Cardiac atrium fibroblast (primary cell): ENCODE data around the gene FBXL12. TPM values are rescaled to one million over a fixed set of nuclear protein-coding genes. Genes with fewer than 3 reads are reported as not detected.

ENCODE experiments used
- total RNA-seq: library from RNA; depleted of rRNA; stranded (reverse); fragments of >200 nt; gene quantifications from 2 replicates; pipeline ENCODE4 v1.2.3, GENCODE V29; 2015

Gene FBXL12
- total RNA-seq = 31.8 and 33.0 TPM in 2 replicates

GRCh38 chr19:9818734-9819595, at the start of gene FBXL12:
TSS of gene FBXL12 (minus strand) at chr19:9819079. CDS start at chr19:9818813, 266 bp downstream.

GRCh38 chr19:9834726-9835506, 16.0 kb upstream of the FBXL12 start, which contains the start of gene PIN1:
TSS of gene PIN1 (plus strand) at chr19:9835318. CDS start at chr19:9835345, 27 bp downstream.

GRCh38 chr19:9827289-9828238, 8.7 kb upstream of the FBXL12 start, which contains the start of gene UBL5:
TSS of gene UBL5 (plus strand) at chr19:9827918. CDS start at chr19:9828338, 420 bp downstream.

GRCh38 chr19:9768175-9769112, 50.4 kb downstream of the FBXL12 start, which contains the start of gene ZNF846:
TSS of gene ZNF846 (minus strand) at chr19:9768738. CDS start at chr19:9764950, 3,788 bp downstream.

Other genes starting within 250 kb of the FBXL12 start
- 17.7 and 27.9 TPM in 2 replicates for gene ZNF121, start 234.6 kb downstream of the FBXL12 start, total RNA-seq
- gene ZNF561, start 197.8 kb downstream of the FBXL12 start, total RNA-seq = 19.3 and 20.6 TPM in 2 replicates
- gene ZNF562, start 144.0 kb downstream of the FBXL12 start, total RNA-seq = 25.3 and 29.2 TPM in 2 replicates
- gene ZNF846, start 50.3 kb downstream of the FBXL12 start, total RNA-seq = 2.3 and 8.3 TPM in 2 replicates
- 563 and 930 TPM in 2 replicates for gene UBL5, start 8.8 kb upstream of the FBXL12 start, total RNA-seq
- gene PIN1, start 16.2 kb upstream of the FBXL12 start, total RNA-seq = 88.3 and 124 TPM in 2 replicates
- gene OLFM2, start 117.4 kb upstream of the FBXL12 start, total RNA-seq = 12.0 and 53.4 TPM in 2 replicates
- gene COL5A3, start 191.4 kb upstream of the FBXL12 start, total RNA-seq = 70.0 and 81.8 TPM in 2 replicates
- gene RDH8, start 194.4 kb upstream of the FBXL12 start, total RNA-seq = not detected in 2 replicates